A549 treated with GW870086 at 1 μM for 4 hours (cell line): ENCODE measurements around the gene CTSG. TPM values are rescaled to one million over a fixed set of nuclear protein-coding genes. Genes with fewer than 3 reads are reported as not detected.

Source experiments
- total RNA-seq: library from RNA; stranded (reverse); fragments of 200-300 nt; extraction: Qiagen RNA extraction; gene quantifications from 5 replicates; pipeline ENCODE4 v1.2.3, GENCODE V29; 2022; ENCODE audit warnings: low read depth

CTSG gene
- total RNA-seq, result not detected in 5 replicates

GRCh38 chr14:24576182-24576581, at the start of gene CTSG:
CTSG (minus strand) TSS chr14:24576250; CDS start chr14:24576223, 27 bp downstream.

GRCh38 chr14:24609655-24610344, 33.8 kb upstream of the CTSG start, which contains the start of gene GZMH:
GZMH (minus strand) TSS chr14:24609685; CDS start chr14:24609613, 72 bp downstream.

Other genes starting within 250 kb of the CTSG start
- not detected in 5 replicates for gene ADCY4, start 241.2 kb downstream of the CTSG start, total RNA-seq
- not detected in 5 replicates for gene RIPK3, start 236.3 kb downstream of the CTSG start, total RNA-seq
- gene NFATC4, start 208.1 kb downstream of the CTSG start, total RNA-seq, result 0.06 to 0.47 TPM (median 0.31 TPM) in 3 of 5 replicates, not detected in the others
- gene NYNRIN, start 177.2 kb downstream of the CTSG start, total RNA-seq, result 0.25 to 0.34 TPM (median 0.26 TPM) in 5 replicates
- gene CBLN3, start 146.6 kb downstream of the CTSG start, total RNA-seq, result 1.0 to 1.7 TPM (median 1.2 TPM) in 5 replicates
- 23.4 to 28.8 TPM (median 27.6 TPM) in 5 replicates for gene KHNYN, start 146.3 kb downstream of the CTSG start, total RNA-seq
- gene SDR39U1, start 133.5 kb downstream of the CTSG start, total RNA-seq, result 42.3 to 50.6 TPM (median 48.6 TPM) in 5 replicates
- gene CMA1, start 68.0 kb downstream of the CTSG start, total RNA-seq, result not detected in 5 replicates
- gene GZMH, start 33.4 kb upstream of the CTSG start, total RNA-seq, result not detected in 5 replicates
- gene GZMB, start 57.9 kb upstream of the CTSG start, total RNA-seq, result not detected in 5 replicates